ENCODE measurements around the gene SQSTM1. TPM values are rescaled to one million over a fixed set of nuclear protein-coding genes. Genes with fewer than 3 reads are reported as not detected.

SQSTM1 gene
- total and polyA plus RNA-seq, 11 donors: 177 to 747 (median 396) TPM

- H3K27ac ChIP-seq: peak overlapping the region; percentile 47 to 95 (median 86)
- peaks cover 0 to 2% (median under 1%) of the 10 kb centered on the region in 9 donors for H3K36me3 ChIP-seq
- H3K4me3 ChIP-seq: no peak overlapping the region
- ATAC-seq (peak in 2 of 4 donors; percentile 1 to 5), DNase-seq (peak in 3 of 5 donors; percentile 55 to 78 (median 59))
- no peaks in the 10 kb centered on the region for H3K27me3 ChIP-seq
- WGBS, 4 donors: 57 to 67% (median 59%) methylated on average over 8 to 15 of the region's 15 CpGs
- H3K9me3 ChIP-seq: no peaks in the 10 kb centered on the region
- H3K4me1 ChIP-seq: peaks cover 5 to 54% (median 49%) of the 10 kb centered on the region in 12 donors
- no peak for TF ChIP-seq POLR2A (IDR thresholded peaks at IDR 0.05)
- TF ChIP-seq, protein P1, sequence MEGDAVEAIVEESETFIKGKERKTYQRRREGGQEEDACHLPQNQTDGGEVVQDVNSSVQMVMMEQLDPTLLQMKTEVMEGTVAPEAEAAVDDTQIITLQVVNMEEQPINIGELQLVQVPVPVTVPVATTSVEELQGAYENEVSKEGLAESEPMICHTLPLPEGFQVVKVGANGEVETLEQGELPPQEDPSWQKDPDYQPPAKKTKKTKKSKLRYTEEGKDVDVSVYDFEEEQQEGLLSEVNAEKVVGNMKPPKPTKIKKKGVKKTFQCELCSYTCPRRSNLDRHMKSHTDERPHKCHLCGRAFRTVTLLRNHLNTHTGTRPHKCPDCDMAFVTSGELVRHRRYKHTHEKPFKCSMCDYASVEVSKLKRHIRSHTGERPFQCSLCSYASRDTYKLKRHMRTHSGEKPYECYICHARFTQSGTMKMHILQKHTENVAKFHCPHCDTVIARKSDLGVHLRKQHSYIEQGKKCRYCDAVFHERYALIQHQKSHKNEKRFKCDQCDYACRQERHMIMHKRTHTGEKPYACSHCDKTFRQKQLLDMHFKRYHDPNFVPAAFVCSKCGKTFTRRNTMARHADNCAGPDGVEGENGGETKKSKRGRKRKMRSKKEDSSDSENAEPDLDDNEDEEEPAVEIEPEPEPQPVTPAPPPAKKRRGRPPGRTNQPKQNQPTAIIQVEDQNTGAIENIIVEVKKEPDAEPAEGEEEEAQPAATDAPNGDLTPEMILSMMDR (IDR thresholded peaks at IDR 0.05): no peak
- intact Hi-C loops (cut with DNase I): loop anchor here in 1 of 10 donors (2.0 kb wide), 1 partner anchor 27 kb away; no protein-coding TSS in a partner anchor
Observed at GRCh38 chr5:179791881-179792611, 28.7 kb upstream of the SQSTM1 start.

- ATAC-seq (peak in 1 of 4 donors; percentile 8), DNase-seq (peak in 2 of 5 donors; percentile 31 to 67)
- Histone ChIP-seq H3K4me1 (peaks cover 5 to 58% (median 49%) of the 10 kb centered on the region in 12 donors), H3K27ac (peak overlapping the region; percentile 47 to 95 (median 86)), H3K9me3 (no peaks in the 10 kb centered on the region), H3K36me3 (peaks cover 0 to 10% (median 8%) of the 10 kb centered on the region in 9 donors), H3K4me3 (peak overlapping the region in 3 of 12 donors; percentile 67 to 82 (median 68)), H3K27me3 (no peaks in the 10 kb centered on the region)
- no peak for TF ChIP-seq POLR2A (IDR thresholded peaks at IDR 0.05)
- TF ChIP-seq, protein P1 (IDR thresholded peaks at IDR 0.05): no peak
- 75 to 85% (median 78%) methylated on average over 18 to 24 of the region's 24 CpGs for WGBS, 4 donors
- intact Hi-C loops (cut with DNase I): loop anchor here in 1 of 10 donors (2.0 kb wide), 1 partner anchor 28 kb away; no protein-coding TSS in a partner anchor
Observed at GRCh38 chr5:179792612-179793467, 27.9 kb upstream of the SQSTM1 start.

DNA sequence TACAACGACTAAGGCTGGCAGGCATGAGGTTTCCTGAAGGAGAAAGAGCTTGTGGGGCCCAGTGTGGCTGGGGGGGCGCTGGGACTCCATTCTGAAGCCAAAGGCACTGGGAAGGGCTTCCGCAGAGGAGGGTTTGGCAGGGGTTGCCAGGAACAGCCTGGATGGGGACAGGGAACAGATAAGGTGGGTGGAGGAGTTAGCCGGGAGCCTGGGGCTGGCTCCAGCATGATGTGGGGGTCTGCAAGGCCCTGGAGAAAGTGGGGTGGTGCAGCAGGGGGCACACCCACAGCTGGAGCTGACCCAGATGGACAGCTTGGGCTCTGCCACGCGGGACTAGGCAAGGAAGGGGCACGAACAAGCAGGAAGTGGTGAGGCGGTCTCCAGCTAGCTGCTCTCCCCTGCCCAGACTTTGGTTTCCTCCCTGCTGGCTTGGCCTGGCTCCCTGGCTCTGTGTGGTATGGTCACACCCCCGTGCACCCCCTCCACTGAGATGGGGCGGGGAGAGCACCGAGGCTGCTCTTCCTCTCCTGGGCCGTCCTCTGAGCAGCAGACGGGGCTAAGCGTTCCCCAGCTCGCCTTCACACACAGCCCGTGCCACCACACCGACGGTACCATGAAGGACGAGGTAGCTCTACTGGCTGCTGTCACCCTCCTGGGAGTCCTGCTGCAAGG, 27.1 kb upstream of the SQSTM1 start, which contains the start of gene LTC4S:
Gene LTC4S (plus strand): TSS at position 519 of the 672 bp plus-strand sequence. CDS start 95 bp downstream, at position 614.
- H3K4me1 ChIP-seq: peaks cover 5 to 58% (median 49%) of the 10 kb centered on the region in 12 donors
- peak within 1 kb of the TSS in 11 of 12 donors; percentile 3 to 82 (median 68) for H3K4me3 ChIP-seq
- WGBS, 4 donors: 18 to 29% (median 19%) methylated on average over 15 to 19 of the region's 19 CpGs

More for the DNA sequence above, 27.1 kb upstream of the SQSTM1 start, which contains the start of gene LTC4S:
- DNase-seq: peak; percentile 87 to 93 (median 89)
- Histone ChIP-seq H3K36me3 (peaks cover 1 to 18% (median 16%) of the 10 kb centered on the region in 9 donors), H3K27me3 (no peaks in the 10 kb centered on the region), H3K27ac (peak within 1 kb of the TSS; percentile 47 to 95 (median 86)), H3K9me3 (no peaks in the 10 kb centered on the region)
- TF ChIP-seq, protein P1 (IDR thresholded peaks at IDR 0.05): no peak
- peak in 1 of 2 donors; percentile 34 for TF ChIP-seq POLR2A (IDR thresholded peaks at IDR 0.05)
- peak; percentile 55 to 83 (median 76) for ATAC-seq
- intact Hi-C loops (cut with DNase I): loop anchor here in 3 of 10 donors (2.0 kb wide), 2 partner anchors 29 to 31 kb away; no protein-coding TSS in a partner anchor
